ENCODE data around the gene NIN. TPM values are rescaled to one million over a fixed set of nuclear protein-coding genes. Genes with fewer than 3 reads are reported as not detected.
A peak's percentile ranks its signal among the peaks of the same experiment; 100 is the strongest.

Gene NIN
- total RNA-seq, 4 donors from 2014 or later: 24.1 to 35.7 (median 30.7) TPM

DNA sequence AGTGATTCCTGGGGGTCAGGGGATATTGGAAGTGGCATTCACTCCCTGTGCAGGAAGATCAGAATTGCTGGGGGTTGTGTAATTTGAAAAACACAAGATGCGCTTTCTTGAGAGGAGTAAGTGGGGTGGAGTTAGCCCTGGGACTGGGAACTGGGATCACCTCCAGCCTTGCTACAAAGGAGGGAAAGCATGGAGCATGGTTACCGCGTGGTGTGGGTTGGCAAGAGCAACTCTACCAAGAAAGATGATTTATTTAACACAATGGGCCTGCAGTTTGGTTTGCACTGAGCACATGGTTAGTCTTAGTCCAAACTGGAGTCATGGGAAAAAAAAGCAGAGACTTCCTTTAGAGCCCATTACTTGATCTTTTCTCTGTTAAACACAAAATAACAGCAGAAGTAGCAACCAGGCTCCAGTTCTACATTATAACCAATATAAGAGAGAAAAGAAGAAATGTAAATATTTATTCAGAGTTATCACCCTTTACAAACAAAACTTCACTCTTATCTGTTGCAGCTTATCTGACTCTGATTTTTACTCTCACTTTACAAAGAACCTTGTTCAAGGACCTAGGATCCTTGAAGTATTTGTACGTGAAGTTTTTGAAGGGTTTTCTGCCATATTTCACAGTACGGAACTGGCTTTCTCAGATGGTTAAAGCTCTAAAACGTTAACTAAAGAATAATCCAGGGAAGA, 2.1 kb upstream of the NIN start:
- Histone ChIP-seq H3K9me3 (no peaks in the 10 kb centered on the region), H3K27me3 (no peaks in the 10 kb centered on the region), H3K27ac (no peak overlapping the region), H3K36me3 (no peaks in the 10 kb centered on the region), H3K4me3 (no peak overlapping the region), H3K4me1 (peaks cover 0 to 25% (median 4%) of the 10 kb centered on the region in 4 donors)
- no peak for DNase-seq (ENCODE audit: low spot score in 2 of 2)
- TF ChIP-seq EP300 (IDR thresholded peaks at IDR 0.05) (no peak), POLR2A (IDR thresholded peaks at IDR 0.05) (no peak)
- WGBS, 2 donors: 82 to 83% methylated on average over 6 of the region's 6 CpGs

DNA sequence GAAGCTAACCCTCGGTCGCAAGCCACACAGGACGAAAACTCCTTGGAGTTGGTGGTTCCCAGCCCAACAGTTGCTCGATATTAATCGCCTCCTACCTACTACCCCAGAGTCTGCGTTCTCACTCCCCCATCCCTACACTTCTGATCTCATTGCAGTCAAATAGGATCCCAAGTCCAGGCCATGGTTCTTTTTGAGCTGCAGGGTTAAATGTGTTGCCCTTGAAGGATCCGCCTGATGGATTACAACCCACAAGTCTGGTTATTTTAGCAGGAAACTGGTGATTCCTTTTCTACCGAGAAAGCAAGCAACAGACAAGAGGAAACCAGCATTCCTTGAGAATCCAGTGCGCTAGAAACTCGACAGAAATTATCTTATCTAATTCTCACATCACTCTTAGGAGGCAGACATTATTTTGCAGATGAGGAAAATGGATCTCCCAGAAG, 785 bp upstream of the NIN start:
- TF ChIP-seq EP300 (IDR thresholded peaks at IDR 0.05): no peak
- no peak for TF ChIP-seq POLR2A (IDR thresholded peaks at IDR 0.05)
- TF ChIP-seq CTCF (IDR thresholded peaks at IDR 0.05): no peak
- no peaks in the 10 kb centered on the region for H3K9me3 ChIP-seq
- peak overlapping the region; percentile 78 to 96 (median 89) for H3K27ac ChIP-seq
- 5 to 8% methylated on average over 10 of the region's 10 CpGs for WGBS, 2 donors
- DNase-seq (ENCODE audit: low spot score in 2 of 2): no peak
- H3K27me3 ChIP-seq: no peaks in the 10 kb centered on the region
- no peaks in the 10 kb centered on the region for H3K36me3 ChIP-seq
- H3K4me3 ChIP-seq: peak overlapping the region; percentile 65 to 99 (median 81)
- H3K4me1 ChIP-seq: peaks cover 0 to 25% (median 4%) of the 10 kb centered on the region in 4 donors

GRCh38 chr14:50830044-50830931, 674 bp downstream of the NIN start:
- peaks cover 0 to 25% (median 4%) of the 10 kb centered on the region in 4 donors for H3K4me1 ChIP-seq
- H3K27ac ChIP-seq: peak overlapping the region; percentile 58 to 96 (median 86)
- WGBS, 2 donors: 0 to 1% methylated on average over 65 to 67 of the region's 93 CpGs
- TF ChIP-seq POLR2A (IDR thresholded peaks at IDR 0.05) (no peak), EP300 (IDR thresholded peaks at IDR 0.05) (no peak), CTCF (IDR thresholded peaks at IDR 0.05) (no peak)
- peak overlapping the region; percentile 65 to 99 (median 79) for H3K4me3 ChIP-seq
- no peaks in the 10 kb centered on the region for H3K36me3 ChIP-seq
- peak in 1 of 2 donors; percentile 42 for DNase-seq (ENCODE audit: low spot score in 2 of 2)
- H3K27me3 ChIP-seq: no peaks in the 10 kb centered on the region
- H3K9me3 ChIP-seq: no peaks in the 10 kb centered on the region

DNA sequence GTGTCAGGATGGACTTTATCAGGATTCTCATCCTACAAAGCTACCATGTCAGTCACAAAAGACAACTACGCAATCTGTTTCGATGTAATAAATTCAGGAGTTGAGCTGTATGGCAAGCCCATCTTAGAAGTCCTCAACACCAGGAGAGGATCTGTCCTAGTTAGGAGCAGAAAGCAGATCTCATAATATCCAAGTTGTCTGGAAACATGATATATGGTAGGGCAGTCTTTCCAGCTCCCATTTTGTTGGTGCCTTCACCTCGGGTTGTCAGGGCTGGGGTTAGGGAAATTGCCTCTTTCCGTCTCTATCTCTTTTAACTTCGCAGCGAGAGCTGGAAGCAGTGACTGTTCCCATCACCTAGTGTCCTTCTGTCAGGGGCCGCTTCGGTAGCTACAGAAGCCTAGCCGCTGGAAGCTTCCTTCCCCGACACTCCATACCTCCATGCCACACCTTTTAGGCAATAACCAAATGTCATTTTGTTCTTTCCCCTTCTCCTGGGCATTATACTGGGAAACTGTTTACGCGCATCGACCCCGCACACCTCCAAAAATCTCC, 1.4 kb downstream of the NIN start:
- H3K4me3 ChIP-seq: peak overlapping the region; percentile 65 to 99 (median 79)
- DNase-seq (ENCODE audit: low spot score in 2 of 2): no peak
- no peaks in the 10 kb centered on the region for H3K9me3 ChIP-seq
- 25 to 32% methylated on average over 14 of the region's 14 CpGs for WGBS, 2 donors
- H3K4me1 ChIP-seq: peaks cover 0 to 25% (median 4%) of the 10 kb centered on the region in 4 donors
- TF ChIP-seq POLR2A (IDR thresholded peaks at IDR 0.05) (no peak), EP300 (IDR thresholded peaks at IDR 0.05) (no peak)
- peak overlapping the region in 3 of 4 donors; percentile 86 to 96 (median 87) for H3K27ac ChIP-seq
- H3K27me3 ChIP-seq: no peaks in the 10 kb centered on the region
- no peaks in the 10 kb centered on the region for H3K36me3 ChIP-seq

DNA sequence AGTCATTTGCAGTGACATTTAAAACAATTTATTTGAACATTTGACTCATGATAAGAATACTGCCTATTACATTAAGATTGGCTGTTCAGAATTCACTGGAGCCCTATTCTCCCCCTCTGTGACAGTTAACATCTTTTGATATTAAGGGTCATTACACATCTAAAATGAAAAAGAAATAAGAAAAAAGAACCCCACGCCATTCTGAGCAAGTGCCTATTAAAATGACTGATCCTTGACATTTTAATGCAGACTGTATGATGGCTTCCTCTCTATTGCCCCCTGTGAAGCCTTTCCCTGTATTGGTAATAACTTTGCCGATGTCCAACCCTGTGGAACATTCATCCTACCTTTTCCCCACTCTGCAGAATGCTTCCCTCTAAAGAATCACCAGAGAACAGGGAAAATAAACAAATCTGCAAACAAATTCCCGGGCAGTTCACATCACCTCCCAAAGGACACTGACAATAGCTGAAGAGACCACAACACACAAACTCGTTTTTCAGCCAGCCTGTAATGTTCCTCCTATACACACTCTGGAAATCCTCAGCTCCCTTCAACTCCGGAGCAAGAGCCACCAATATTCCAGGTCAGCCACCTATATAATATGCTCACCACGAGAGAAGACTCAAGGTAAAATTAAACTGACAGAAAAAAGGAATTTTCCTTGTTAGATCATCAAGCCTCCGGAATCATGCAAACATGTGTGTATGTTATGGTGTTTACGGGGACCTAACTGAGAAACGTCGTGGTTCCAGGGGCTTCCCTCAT, 2.1 kb downstream of the NIN start:
- WGBS, 2 donors: 64 to 74% methylated on average over 10 of the region's 10 CpGs
- Histone ChIP-seq H3K9me3 (no peaks in the 10 kb centered on the region), H3K36me3 (no peaks in the 10 kb centered on the region), H3K27me3 (no peaks in the 10 kb centered on the region), H3K27ac (no peak overlapping the region), H3K4me1 (peaks cover 0 to 28% (median 4%) of the 10 kb centered on the region in 4 donors), H3K4me3 (peak overlapping the region in 1 of 4 donors; percentile 99)
- TF ChIP-seq POLR2A (IDR thresholded peaks at IDR 0.05) (no peak), CTCF (IDR thresholded peaks at IDR 0.05) (no peak), EP300 (IDR thresholded peaks at IDR 0.05) (no peak)
- no peak for DNase-seq (ENCODE audit: low spot score in 2 of 2)
